Smooth muscle cell (in vitro differentiated cells): ENCODE data around the gene ANKRD36. TPM values are rescaled to one million over a fixed set of nuclear protein-coding genes. Genes with fewer than 3 reads are reported as not detected.
"Not testable (repeated sequence)": the region's sequence is repeated elsewhere in the genome, so short reads cannot be mapped to it uniquely, and the experiment has no call there.

ENCODE experiments used
- DNase-seq: peaks from one replicate; lab custom pipeline; 2025; ENCODE audit not compliant: unreplicated experiment; lab: John Stamatoyannopoulos, UW
- H2AFZ ChIP-seq: fragments of 200-600 bp; sonication (generic); 2 replicates; pipeline ENCODE4 v1.6.0; 2016; ENCODE audit warnings: antibody characterized with exemption, low read depth, mild to moderate bottlenecking
- H3F3A ChIP-seq: fragments of 200-600 bp; sonication (generic); 2 replicates; pipeline ENCODE4 v1.6.0; 2017; ENCODE audit warnings: antibody characterized with exemption, low read depth
- H3K27ac ChIP-seq: fragments of 200-600 bp; sonication (generic); 2 replicates; pipeline ENCODE4 v1.5.1; 2016; ENCODE audit warnings: low read depth, mild to moderate bottlenecking
- H3K27me3 ChIP-seq: fragments of 200-600 bp; sonication (generic); 2 replicates; pipeline ENCODE4 v1.6.1; 2016; ENCODE audit warnings: low read depth, mild to moderate bottlenecking
- H3K36me3 ChIP-seq: fragments of 200-600 bp; sonication (generic); 2 replicates; pipeline ENCODE4 v1.5.1; 2016; ENCODE audit warnings: low read depth
- H3K4me1 ChIP-seq: fragments of 200-600 bp; sonication (generic); 2 replicates; pipeline ENCODE4 v1.5.1; 2016; ENCODE audit warnings: low read depth
- H3K4me2 ChIP-seq: fragments of 200-600 bp; sonication (generic); 2 replicates; pipeline ENCODE4 v1.6.0; 2016; ENCODE audit warnings: mild to moderate bottlenecking
- H3K4me3 ChIP-seq: fragments of 200-600 bp; sonication (generic); 2 replicates; pipeline ENCODE4 v1.5.1; 2016; ENCODE audit warnings: mild to moderate bottlenecking
- H3K79me2 ChIP-seq: fragments of 200-600 bp; sonication (generic); 2 replicates; pipeline ENCODE4 v1.6.0; 2016; ENCODE audit warnings: low read depth, mild to moderate bottlenecking
- H3K9ac ChIP-seq: fragments of 200-600 bp; sonication (generic); 2 replicates; pipeline ENCODE4 v1.6.0; 2016; ENCODE audit warnings: low read depth
- H3K9me3 ChIP-seq: fragments of 200-600 bp; sonication (generic); replicated peaks from 2 replicates; pipeline ENCODE4 v1.5.1; 2016; ENCODE audit warnings: low read depth
- H4K20me1 ChIP-seq: fragments of 200-600 bp; sonication (generic); 2 replicates; pipeline ENCODE4 v1.6.0; 2016; ENCODE audit warnings: low read depth
- WGBS: methylation state at CpG from one replicate; pipeline ENCODE4 v1.1.7; 2016; ENCODE audit warnings: low lambda C conversion rate; 5-methylcytosine and 5-hydroxymethylcytosine counted together
- polyA plus RNA-seq: library from polyadenylated mRNA; unstranded; fragments of >200 nt; fragmentation: Nextera tagmentation; extraction: Ambion mirVana; gene quantifications from 2 replicates; pipeline ENCODE4 v1.2.1, GENCODE V29; 2016
- total RNA-seq: library from RNA; depleted of rRNA; stranded (reverse); fragments of >200 nt; gene quantifications from 2 replicates; pipeline ENCODE4 v1.2.3, GENCODE V29; 2014
- TF ChIP-seq, protein P1 (sequence below): fragments of 200-600 bp; sonication (generic); IDR thresholded peaks from 2 replicates; pipeline ENCODE4 v1.5.1; 2017; ENCODE audit warnings: borderline replicate concordance, mild to moderate bottlenecking, antibody characterized with exemption; ENCODE audit not compliant: insufficient read depth, poor library complexity, severe bottlenecking

The ANKRD36 gene
- total and polyA plus RNA-seq, 2 experiments from 2014 or later, result 4.3 to 35.9 TPM

DNA sequence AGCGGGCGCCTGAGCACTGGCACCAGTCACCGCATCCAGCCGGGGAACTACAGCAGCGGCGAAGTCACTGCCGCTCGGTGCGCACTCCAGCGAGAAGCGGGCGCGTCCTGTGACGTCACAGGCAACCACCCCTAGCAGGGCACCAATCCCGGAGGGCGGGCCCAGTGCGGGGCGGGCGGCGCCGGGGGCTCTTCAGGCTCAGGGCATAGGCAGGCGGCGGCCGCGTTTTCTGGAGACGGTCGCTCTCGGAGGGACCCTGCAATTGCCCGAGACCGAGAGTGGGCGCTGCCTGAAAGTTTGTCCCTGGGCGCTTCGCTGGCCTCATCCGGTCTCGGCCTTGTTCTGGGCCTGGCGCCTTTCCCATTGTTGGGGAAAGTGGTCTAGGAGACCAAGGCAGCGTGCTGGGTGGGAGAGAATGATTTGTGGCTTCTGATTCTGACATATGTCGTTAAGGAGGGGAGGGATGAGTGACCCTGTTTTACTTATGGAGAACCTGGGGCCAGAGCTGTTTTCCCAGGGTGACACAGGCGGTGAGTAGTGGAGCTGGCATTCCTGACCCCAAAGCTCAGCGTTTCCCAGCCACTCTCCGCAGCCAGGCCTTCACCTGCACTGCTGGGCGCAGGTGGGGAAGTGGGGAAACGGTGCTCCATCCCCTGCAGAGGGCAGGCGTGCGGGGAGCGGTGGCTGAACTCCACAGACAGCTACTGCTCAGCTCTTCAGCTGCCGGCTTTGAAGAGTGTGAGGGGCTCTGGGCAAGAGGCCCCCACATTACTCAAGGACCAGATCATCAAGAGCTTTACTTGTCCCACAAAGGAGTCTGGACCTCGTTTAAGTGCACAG lies 18.0 kb upstream of the ANKRD36 start, which contains the start of gene FAHD2B:
Gene FAHD2B, minus strand, starts transcription at position 111 of the 840 bp plus-strand sequence. CDS start 3,176 bp downstream, outside the sequence.
- not testable (repeated sequence) for H3F3A ChIP-seq, H3K9me3 ChIP-seq, H3K27ac ChIP-seq, H3K36me3 ChIP-seq, H4K20me1 ChIP-seq, H3K4me1 ChIP-seq, H3K27me3 ChIP-seq, H3K79me2 ChIP-seq
- DNase-seq, result peak; percentile 18
- Histone ChIP-seq H3K4me2 (peak within 1 kb of the TSS; percentile 71), H2AFZ (peak within 1 kb of the TSS; percentile 54), H3K4me3 (peak within 1 kb of the TSS; percentile 45), H3K9ac (peak within 1 kb of the TSS; percentile 47)
- WGBS, result 4% methylated on average over 33 of the region's 48 CpGs

DNA sequence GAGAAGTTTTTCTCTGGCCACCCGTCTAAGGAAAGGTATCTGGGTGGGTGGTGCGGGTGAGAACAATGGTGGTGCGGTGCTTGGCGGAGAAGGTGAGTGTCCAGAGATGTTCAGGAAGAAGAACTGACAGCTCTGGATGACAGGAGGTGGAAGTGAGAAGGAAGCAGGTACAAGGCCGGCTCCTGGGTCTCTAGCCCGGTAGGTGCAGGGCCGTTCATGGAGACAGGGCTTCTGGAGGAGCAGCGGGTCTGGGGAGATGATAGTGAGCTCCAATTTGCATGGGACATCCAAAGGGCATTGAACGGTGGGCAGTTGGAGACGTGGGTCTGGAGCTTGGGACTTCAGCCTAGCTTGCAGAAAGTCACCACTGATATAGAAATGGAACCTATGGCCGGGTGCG lies 17.3 kb upstream of the ANKRD36 start:
- Histone ChIP-seq H3K36me3 (no peaks in the 10 kb centered on the region), H2AFZ (peak overlapping the region; percentile 15)

DNA sequence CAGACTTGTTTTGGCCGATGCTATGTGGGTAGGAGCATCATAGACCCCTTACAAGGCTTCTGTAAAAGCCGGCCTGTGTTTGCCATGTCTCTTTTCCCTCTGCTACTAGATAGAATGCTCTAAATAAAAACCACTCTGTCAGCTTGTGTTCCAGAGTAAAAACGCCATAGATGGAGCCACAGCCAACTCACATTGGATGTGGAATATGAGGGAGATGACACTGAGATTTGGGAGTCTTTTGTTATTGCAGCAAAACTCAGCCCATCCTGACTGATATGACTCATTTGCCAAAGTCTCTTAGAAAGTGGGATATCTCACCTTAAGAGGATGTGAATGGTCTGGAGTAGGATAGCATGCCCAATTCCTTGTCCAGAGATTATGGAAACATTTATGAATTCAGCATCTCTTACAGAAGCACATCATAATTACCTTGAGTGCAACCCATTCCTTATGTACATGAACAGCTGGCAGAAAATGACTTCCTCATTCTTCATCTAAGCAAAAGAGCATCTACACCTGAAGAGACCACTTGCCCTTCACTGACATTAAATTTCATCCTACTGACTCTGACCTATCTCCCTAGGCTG lies 14.1 kb upstream of the ANKRD36 start:
- not testable (repeated sequence) for H3K79me2 ChIP-seq, H2AFZ ChIP-seq, DNase-seq, H3K9me3 ChIP-seq, H3K27me3 ChIP-seq, H3K27ac ChIP-seq, H3K4me1 ChIP-seq, H3K9ac ChIP-seq, H3F3A ChIP-seq, H3K36me3 ChIP-seq, H4K20me1 ChIP-seq, H3K4me2 ChIP-seq, H3K4me3 ChIP-seq
- 84% methylated on average over 3 of the region's 3 CpGs for WGBS

More for the DNA sequence above, 17.3 kb upstream of the ANKRD36 start:
- no peaks in the 10 kb centered on the region for H3K4me1 ChIP-seq
- no peaks in the 10 kb centered on the region for H3F3A ChIP-seq
- no peaks in the 10 kb centered on the region for H4K20me1 ChIP-seq
- no peaks in the 10 kb centered on the region for H3K9me3 ChIP-seq
- TF ChIP-seq, protein P1, sequence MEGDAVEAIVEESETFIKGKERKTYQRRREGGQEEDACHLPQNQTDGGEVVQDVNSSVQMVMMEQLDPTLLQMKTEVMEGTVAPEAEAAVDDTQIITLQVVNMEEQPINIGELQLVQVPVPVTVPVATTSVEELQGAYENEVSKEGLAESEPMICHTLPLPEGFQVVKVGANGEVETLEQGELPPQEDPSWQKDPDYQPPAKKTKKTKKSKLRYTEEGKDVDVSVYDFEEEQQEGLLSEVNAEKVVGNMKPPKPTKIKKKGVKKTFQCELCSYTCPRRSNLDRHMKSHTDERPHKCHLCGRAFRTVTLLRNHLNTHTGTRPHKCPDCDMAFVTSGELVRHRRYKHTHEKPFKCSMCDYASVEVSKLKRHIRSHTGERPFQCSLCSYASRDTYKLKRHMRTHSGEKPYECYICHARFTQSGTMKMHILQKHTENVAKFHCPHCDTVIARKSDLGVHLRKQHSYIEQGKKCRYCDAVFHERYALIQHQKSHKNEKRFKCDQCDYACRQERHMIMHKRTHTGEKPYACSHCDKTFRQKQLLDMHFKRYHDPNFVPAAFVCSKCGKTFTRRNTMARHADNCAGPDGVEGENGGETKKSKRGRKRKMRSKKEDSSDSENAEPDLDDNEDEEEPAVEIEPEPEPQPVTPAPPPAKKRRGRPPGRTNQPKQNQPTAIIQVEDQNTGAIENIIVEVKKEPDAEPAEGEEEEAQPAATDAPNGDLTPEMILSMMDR, result no peak
- no peak overlapping the region for H3K9ac ChIP-seq
- H3K27ac ChIP-seq, result no peak overlapping the region
- no peaks in the 10 kb centered on the region for H3K27me3 ChIP-seq
- peak overlapping the region; percentile 45 for H3K4me3 ChIP-seq
- 81% methylated on average over 12 of the region's 12 CpGs for WGBS
- DNase-seq, result no peak
- peak overlapping the region; percentile 71 for H3K4me2 ChIP-seq
- H3K79me2 ChIP-seq, result no peaks in the 10 kb centered on the region

DNA sequence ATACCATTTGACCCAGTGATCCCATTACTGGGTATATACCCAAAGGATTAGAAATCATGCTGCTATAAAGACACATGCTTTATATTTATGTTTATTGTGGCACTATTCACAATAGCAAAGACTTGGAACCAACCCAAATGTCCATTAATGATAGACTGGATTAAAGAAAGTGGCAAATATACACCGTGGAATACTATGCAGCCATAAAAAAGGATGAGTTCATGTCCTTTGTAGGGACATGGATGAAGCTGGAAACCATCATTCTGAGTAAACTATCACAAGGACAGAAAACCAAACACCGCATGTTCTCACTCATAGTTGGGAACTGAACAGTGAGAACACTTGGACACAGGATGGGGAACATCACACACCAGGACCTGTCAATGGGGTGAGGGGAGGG lies 6.1 kb upstream of the ANKRD36 start:
- not testable (repeated sequence) for H3K4me2 ChIP-seq, H3K79me2 ChIP-seq
- 97% methylated on average over 2 of the region's 2 CpGs for WGBS

DNA sequence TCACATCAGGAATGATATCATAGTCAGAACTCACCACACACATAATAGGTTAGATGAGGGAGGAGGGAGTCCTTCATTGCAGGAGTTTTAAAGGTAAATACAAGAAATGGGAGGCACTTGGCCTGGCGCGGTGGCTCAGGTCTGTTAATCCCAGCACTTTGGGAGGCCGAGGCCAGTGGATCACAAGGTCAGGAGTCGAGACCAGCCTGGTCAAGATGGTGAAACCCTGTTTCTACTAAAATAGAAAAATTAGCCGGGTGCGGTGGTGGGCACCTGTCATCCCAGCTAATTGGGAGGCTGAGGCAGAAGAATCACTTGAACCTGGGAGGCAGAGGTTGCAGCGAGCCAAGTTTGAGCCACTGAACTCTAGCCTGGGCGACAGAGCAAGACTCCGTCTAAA lies 1.7 kb upstream of the ANKRD36 start:
- not testable (repeated sequence) for H3K9me3 ChIP-seq

More for the DNA sequence above, 6.1 kb upstream of the ANKRD36 start:
- H3K27ac ChIP-seq, H3K9me3 ChIP-seq, H3K36me3 ChIP-seq, H2AFZ ChIP-seq, H4K20me1 ChIP-seq, H3K27me3 ChIP-seq, DNase-seq, H3K9ac ChIP-seq, H3F3A ChIP-seq, H3K4me3 ChIP-seq, H3K4me1 ChIP-seq: not testable (repeated sequence)

More for the DNA sequence above, 1.7 kb upstream of the ANKRD36 start:
- H3K4me3 ChIP-seq, H4K20me1 ChIP-seq, H3K4me2 ChIP-seq, H2AFZ ChIP-seq, H3K27me3 ChIP-seq, H3K36me3 ChIP-seq, H3K9ac ChIP-seq, H3K79me2 ChIP-seq, H3F3A ChIP-seq, H3K27ac ChIP-seq, DNase-seq, H3K4me1 ChIP-seq: not testable (repeated sequence)
- WGBS, result 94% methylated on average over 9 of the region's 9 CpGs
